Ishikawa (cell line): ENCODE measurements around the gene TMEM80.

Experiments used
- EGR1 ChIP-seq: IDR thresholded peaks from 2 replicates; pipeline ENCODE4 v1.6.1; 2012
- EP300 ChIP-seq: IDR thresholded peaks from 2 replicates; pipeline ENCODE4 v1.6.1; 2012; ENCODE audit warnings: borderline replicate concordance
- FOXM1 ChIP-seq: IDR thresholded peaks from 2 replicates; pipeline ENCODE4 v1.6.1; 2012; ENCODE audit warnings: low read depth, borderline replicate concordance
- NFIC ChIP-seq: IDR thresholded peaks from 2 replicates; pipeline ENCODE4 v1.6.1; 2012
- RAD21 ChIP-seq: IDR thresholded peaks from 2 replicates; pipeline ENCODE4 v1.6.1; 2012; ENCODE audit warnings: low read depth
- REST ChIP-seq: IDR thresholded peaks from 2 replicates; pipeline ENCODE4 v1.6.1; 2012; ENCODE audit warnings: low read depth, mild to moderate bottlenecking
- TAF1 ChIP-seq: IDR thresholded peaks from 2 replicates; pipeline ENCODE4 v1.6.1; 2012; ENCODE audit warnings: low read depth, mild to moderate bottlenecking
- TCF12 ChIP-seq: IDR thresholded peaks from 2 replicates; pipeline ENCODE4 v1.6.1; 2012; ENCODE audit warnings: low read depth
- USF1 ChIP-seq: IDR thresholded peaks from 2 replicates; pipeline ENCODE4 v1.6.1; 2012
- YY1 ChIP-seq: IDR thresholded peaks from 2 replicates; pipeline ENCODE4 v1.6.1; 2012; ENCODE audit warnings: low read depth

GRCh38 chr11:656426-656825 is 39.2 kb upstream of the TMEM80 start:
- TF ChIP-seq RAD21 (no peak), EGR1 (no peak), TAF1 (no peak), EP300 (no peak), TCF12 (no peak), FOXM1 (no peak), YY1 (no peak), REST (no peak), NFIC (no peak), USF1 (no peak)
